Caco-2 (cell line): ENCODE results near the gene LRRC26. TPM values are rescaled to one million over a fixed set of nuclear protein-coding genes. Genes with fewer than 3 reads are reported as not detected.
A peak's percentile ranks its signal among the peaks of the same experiment; 100 is the strongest.

Experiments
- BruUV-seq: library from RNA; stranded (reverse); fragments of 400-500 nt; replicated peaks from 2 replicates; lab custom pipeline; 2021; lab: Mats Ljungman, UMichigan
- CTCF ChIA-PET: fragments of 300-600 bp; sonication (Branson Sonifier 250); formaldehyde crosslinking; loops from one replicate; lab custom pipeline; 2022; ENCODE audit warnings: antibody characterized with exemption; lab: Charles Lee
- POLR2A ChIA-PET: fragments of 300-600 bp; sonication (Branson Sonifier 250); formaldehyde crosslinking; loops from one replicate; lab custom pipeline; 2022; ENCODE audit warnings: antibody characterized with exemption; lab: Charles Lee
- DNase-seq, 2 experiments: peaks; one replicate each; pipeline versions ENCODE4 v3.0.0 to v3.0.0-alpha.2; 2020 to 2022
- H3K27me3 ChIP-seq: replicated peaks from 2 replicates; pipeline ENCODE4 v1.6.0; 2011; ENCODE audit warnings: low read length; ENCODE audit not compliant: control insufficient read depth, insufficient read depth
- H3K36me3 ChIP-seq: 2 replicates; pipeline ENCODE4 v1.5.1; 2011; ENCODE audit warnings: low read length; ENCODE audit not compliant: control insufficient read depth, insufficient read depth
- H3K4me1 ChIP-seq: fragments of 250-450 bp; sonication (Bioruptor Pico); 2 replicates; pipeline ENCODE4 v1.5.1; 2020; ENCODE audit warnings: mild to moderate bottlenecking
- H3K4me3 ChIP-seq: 2 replicates; pipeline ENCODE4 v1.5.1; 2011; ENCODE audit warnings: low read depth, mild to moderate bottlenecking, control low read depth, low read length
- H3K9me3 ChIP-seq: fragments of 250-450 bp; sonication (Bioruptor Pico); 2 replicates; pipeline ENCODE4 v1.5.1; 2020; ENCODE audit warnings: mild to moderate bottlenecking, moderate library complexity
- H3K27ac Mint-ChIP-seq: one replicate; pipeline ENCODE4 v1.8.0; 2022; ENCODE audit warnings: mixed read lengths; ENCODE audit not compliant: unreplicated experiment
- H3K27me3 Mint-ChIP-seq: one replicate; pipeline ENCODE4 v1.8.0; 2022; ENCODE audit warnings: mixed read lengths; ENCODE audit not compliant: insufficient read depth, unreplicated experiment
- H3K36me3 Mint-ChIP-seq: one replicate; pipeline ENCODE4 v1.8.0; 2022; ENCODE audit warnings: mild to moderate bottlenecking, mixed read lengths; ENCODE audit not compliant: insufficient read depth, unreplicated experiment
- H3K4me1 Mint-ChIP-seq: one replicate; pipeline ENCODE4 v1.8.0; 2022; ENCODE audit warnings: low read depth, mixed read lengths; ENCODE audit not compliant: unreplicated experiment
- H3K4me3 Mint-ChIP-seq: one replicate; pipeline ENCODE4 v1.8.0; 2022; ENCODE audit warnings: mild to moderate bottlenecking, moderate library complexity, mixed read lengths; ENCODE audit not compliant: unreplicated experiment
- H3K9me3 Mint-ChIP-seq: one replicate; pipeline ENCODE4 v1.8.0; 2022; ENCODE audit warnings: mixed read lengths; ENCODE audit not compliant: unreplicated experiment
- intact Hi-C: fragments of 100-400 bp; cut with micrococcal nuclease; formaldehyde crosslinking; loops from one replicate; pipeline ENCODE4 v1.10.0; 2022; ENCODE audit not compliant: unreplicated experiment
- total RNA-seq: library from RNA; stranded (reverse); gene quantifications from 2 replicates; pipeline ENCODE4 v1.2.3, GENCODE V29; 2022
- TF ChIP-seq, protein P1 (sequence below), 2 experiments: fragments of 200-600 bp in 1 of 2; IDR thresholded peaks; 1 replicate in 1 of 2; 2 replicates in 1 of 2; pipeline versions ENCODE4 v1.5.1 to v1.8.0; 2011 to 2022; ENCODE audit warnings: antibody characterized with exemption in 1 of 2, control low read depth in 1 of 2, inconsistent platforms in 1 of 2, low read depth in 1 of 2, low read length in 1 of 2, mild to moderate bottlenecking in 1 of 2, moderate library complexity in 1 of 2; ENCODE audit not compliant: insufficient read depth in 1 of 2, severe bottlenecking in 1 of 2, unreplicated experiment in 1 of 2

The LRRC26 gene
- total RNA-seq, 1 experiment from 2014 or later = 2.9 TPM

DNA sequence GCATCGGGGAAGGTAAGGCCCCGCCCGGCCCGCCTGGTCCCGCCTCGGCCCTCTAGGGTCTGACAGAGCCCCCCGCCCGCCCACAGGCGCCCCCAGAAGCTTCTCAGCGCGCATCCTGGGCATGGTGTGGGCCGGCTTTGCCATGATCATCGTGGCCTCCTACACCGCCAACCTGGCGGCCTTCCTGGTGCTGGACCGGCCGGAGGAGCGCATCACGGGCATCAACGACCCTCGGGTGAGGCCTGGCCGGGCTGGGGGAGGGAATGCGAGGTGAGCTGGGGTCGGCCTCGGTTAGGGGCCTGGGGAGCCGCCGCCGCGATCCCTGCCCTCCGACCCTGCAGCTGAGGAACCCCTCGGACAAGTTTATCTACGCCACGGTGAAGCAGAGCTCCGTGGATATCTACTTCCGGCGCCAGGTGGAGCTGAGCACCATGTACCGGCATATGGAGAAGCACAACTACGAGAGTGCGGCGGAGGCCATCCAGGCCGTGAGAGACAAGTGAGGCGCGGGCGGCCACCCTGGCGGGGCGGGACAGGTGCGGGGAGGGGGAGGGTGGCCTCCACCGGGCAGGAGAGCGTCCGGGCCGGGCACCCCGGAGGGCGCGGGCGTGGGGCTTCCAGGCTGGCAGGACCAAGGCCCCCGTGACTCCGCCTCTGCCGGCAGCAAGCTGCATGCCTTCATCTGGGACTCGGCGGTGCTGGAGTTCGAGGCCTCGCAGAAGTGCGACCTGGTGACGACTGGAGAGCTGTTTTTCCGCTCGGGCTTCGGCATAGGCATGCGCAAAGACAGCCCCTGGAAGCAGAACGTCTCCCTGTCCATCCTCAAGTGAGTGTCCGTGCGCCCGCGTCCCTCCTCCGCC lies 7.1 kb downstream of the LRRC26 start:
- intact Hi-C loops = loop anchor here (2.0 kb wide), 1 partner anchor 64 kb away; the partner anchor contains the start of gene RNF224
- CTCF ChIA-PET = interaction anchor here (0.6 to 1.9 kb wide), 13 partner anchors 14 to 781 kb away, joined by 3 to 11 read pairs (median 4); partner anchors contain the start of genes RNF224, SSNA1 and TUBB4B
- peaks cover 16% of the 10 kb centered on the region for H3K27me3 Mint-ChIP-seq
- Histone ChIP-seq H3K4me3 (peak overlapping the region; percentile 46), H3K9me3 (no peaks in the 10 kb centered on the region), H3K36me3 (no peaks in the 10 kb centered on the region), H3K4me1 (peaks cover 4% of the 10 kb centered on the region; the same call in 1 of the 2 replicates), H3K27me3 (peaks cover 2% of the 10 kb centered on the region)
- no peak overlapping the region for H3K27ac Mint-ChIP-seq
- H3K4me1 Mint-ChIP-seq = peaks cover 6% of the 10 kb centered on the region
- POLR2A ChIA-PET = interaction anchor here (0.6 to 0.9 kb wide), 2 partner anchors 38 to 372 kb away, joined by 3 to 5 read pairs; partner anchors contain the start of gene TPRN
- peak; percentile 62 to 66 for DNase-seq
- BruUV-seq = no TSS peak
- no peaks in the 10 kb centered on the region for H3K36me3 Mint-ChIP-seq
- peak overlapping the region; percentile 72 for H3K4me3 Mint-ChIP-seq
- TF ChIP-seq, protein P1, sequence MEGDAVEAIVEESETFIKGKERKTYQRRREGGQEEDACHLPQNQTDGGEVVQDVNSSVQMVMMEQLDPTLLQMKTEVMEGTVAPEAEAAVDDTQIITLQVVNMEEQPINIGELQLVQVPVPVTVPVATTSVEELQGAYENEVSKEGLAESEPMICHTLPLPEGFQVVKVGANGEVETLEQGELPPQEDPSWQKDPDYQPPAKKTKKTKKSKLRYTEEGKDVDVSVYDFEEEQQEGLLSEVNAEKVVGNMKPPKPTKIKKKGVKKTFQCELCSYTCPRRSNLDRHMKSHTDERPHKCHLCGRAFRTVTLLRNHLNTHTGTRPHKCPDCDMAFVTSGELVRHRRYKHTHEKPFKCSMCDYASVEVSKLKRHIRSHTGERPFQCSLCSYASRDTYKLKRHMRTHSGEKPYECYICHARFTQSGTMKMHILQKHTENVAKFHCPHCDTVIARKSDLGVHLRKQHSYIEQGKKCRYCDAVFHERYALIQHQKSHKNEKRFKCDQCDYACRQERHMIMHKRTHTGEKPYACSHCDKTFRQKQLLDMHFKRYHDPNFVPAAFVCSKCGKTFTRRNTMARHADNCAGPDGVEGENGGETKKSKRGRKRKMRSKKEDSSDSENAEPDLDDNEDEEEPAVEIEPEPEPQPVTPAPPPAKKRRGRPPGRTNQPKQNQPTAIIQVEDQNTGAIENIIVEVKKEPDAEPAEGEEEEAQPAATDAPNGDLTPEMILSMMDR (IDR thresholded peaks at IDR 0.05; ENCODE audit: insufficient read depth in 1 of 2, low read depth in 1 of 2, low read length in 1 of 2, severe bottlenecking in 1 of 2, unreplicated experiment in 1 of 2) = peak in 1 of 2 experiments; percentile 42
- no peaks in the 10 kb centered on the region for H3K9me3 Mint-ChIP-seq

DNA sequence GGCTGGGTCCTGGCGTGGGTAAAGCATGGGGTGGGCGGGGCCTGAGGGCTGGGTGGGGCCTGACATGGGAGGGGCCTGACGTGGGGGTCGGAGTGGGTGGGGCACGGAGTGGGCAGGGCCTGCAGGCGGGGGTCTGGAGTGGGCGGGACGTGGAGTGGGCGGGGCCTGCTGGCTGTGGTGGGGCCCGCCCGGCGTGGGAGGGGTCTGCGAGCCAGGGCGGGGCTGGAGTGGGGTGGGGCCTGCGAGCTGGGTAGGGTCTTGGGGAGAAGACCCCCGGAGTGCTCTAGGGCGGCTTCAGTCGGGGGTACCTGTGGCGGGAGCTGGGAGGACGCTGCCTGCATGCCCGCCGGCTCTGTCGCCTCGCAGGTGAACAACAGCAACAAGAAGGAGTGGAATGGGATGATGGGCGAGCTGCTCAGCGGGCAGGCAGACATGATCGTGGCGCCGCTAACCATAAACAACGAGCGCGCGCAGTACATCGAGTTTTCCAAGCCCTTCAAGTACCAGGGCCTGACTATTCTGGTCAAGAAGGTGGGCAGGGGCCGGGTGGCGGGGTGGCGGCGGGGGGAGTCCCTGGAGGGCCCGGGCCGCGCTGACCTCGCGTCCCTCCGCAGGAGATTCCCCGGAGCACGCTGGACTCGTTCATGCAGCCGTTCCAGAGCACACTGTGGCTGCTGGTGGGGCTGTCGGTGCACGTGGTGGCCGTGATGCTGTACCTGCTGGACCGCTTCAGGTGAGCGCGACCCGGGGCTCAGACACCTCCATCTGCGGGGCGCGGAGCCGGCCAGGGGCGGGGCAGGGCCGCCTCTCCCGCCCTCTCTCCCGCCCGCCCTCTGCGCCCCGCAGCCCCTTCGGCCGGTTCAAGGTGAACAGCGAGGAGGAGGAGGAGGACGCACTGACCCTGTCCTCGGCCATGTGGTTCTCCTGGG lies 8.0 kb downstream of the LRRC26 start:
- Histone ChIP-seq H3K4me1 (no peaks in the 10 kb centered on the region), H3K9me3 (no peaks in the 10 kb centered on the region), H3K27me3 (peaks cover 2% of the 10 kb centered on the region), H3K4me3 (peak overlapping the region; percentile 46), H3K36me3 (no peaks in the 10 kb centered on the region)
- POLR2A ChIA-PET = no interaction called here
- intact Hi-C loops = loop anchor here (2.0 kb wide), 1 partner anchor 65 kb away; the partner anchor contains the start of gene RNF224
- CTCF ChIA-PET = interaction anchor here (0.6 to 1.9 kb wide), 9 partner anchors 15 to 781 kb away, joined by 3 to 11 read pairs (median 4); partner anchors contain the start of genes RNF224 and TUBB4B
- peaks cover 16% of the 10 kb centered on the region for H3K27me3 Mint-ChIP-seq
- TF ChIP-seq, protein P1 (IDR thresholded peaks at IDR 0.05; ENCODE audit: insufficient read depth in 1 of 2, low read depth in 1 of 2, low read length in 1 of 2, severe bottlenecking in 1 of 2, unreplicated experiment in 1 of 2) = no peak
- peaks cover 6% of the 10 kb centered on the region for H3K4me1 Mint-ChIP-seq
- H3K9me3 Mint-ChIP-seq = no peaks in the 10 kb centered on the region
- H3K27ac Mint-ChIP-seq = no peak overlapping the region
- DNase-seq = peak in 1 of 2 experiments; percentile 37
- H3K4me3 Mint-ChIP-seq = peak overlapping the region; percentile 72
- no TSS peak for BruUV-seq
- H3K36me3 Mint-ChIP-seq = no peaks in the 10 kb centered on the region
